K562 (cell line): ENCODE results near the gene FKBP1B. TPM values are rescaled to one million over a fixed set of nuclear protein-coding genes. Genes with fewer than 3 reads are reported as not detected.

Experiments
- ATAC-seq: fragments of 200-7000 bp; cut with Tn5 transposase; 3 replicates; pipeline ENCODE4 v1.9.1; 2020; ENCODE audit warnings: moderate library complexity
- BruUV-seq: library from RNA; stranded (reverse); fragments of 400-500 nt; replicated peaks from 2 replicates; lab custom pipeline; 2021; lab: Mats Ljungman, UMichigan
- CTCF ChIA-PET: fragments of 300-600 bp; formaldehyde crosslinking; extraction: SDS; loops from one replicate; lab custom pipeline; 2021; ENCODE audit warnings: low intra/inter-chr PET ratio; lab: Yijun Ruan, JAX
- POLR2A ChIA-PET: fragments of 300-600, 350-650 bp; sonication (Branson Sonifier 250); formaldehyde crosslinking; extraction: SDS; loops from one replicate; lab custom pipeline; 2021; ENCODE audit warnings: antibody characterized with exemption, inconsistent platforms; lab: Yijun Ruan, JAX
- DNase-seq, 4 experiments: peaks; one replicate each; pipeline versions ENCODE4 v3.0.0 to v3.0.0-alpha.2; 2011 to 2018; ENCODE audit warnings: low spot score in 3 of 4, mixed read lengths in 3 of 4; ENCODE audit errors: extremely low read depth in 1 of 4
- FAIRE-seq: peaks from 2 replicates; lab custom pipeline; 2011; peaks lifted over from hg19 to GRCh38; lab: Jason Lieb, UNC
- H2AFZ ChIP-seq: 2 replicates; pipeline ENCODE4 v1.6.0; 2011; ENCODE audit warnings: low read depth, low read length, control low read depth, inconsistent platforms
- H3K27ac ChIP-seq: fragments of 200-600 bp; 3 replicates; pipeline ENCODE4 v1.8.0; 2011; ENCODE audit warnings: low read depth, mild to moderate bottlenecking, control low read depth, inconsistent platforms, low read length, moderate library complexity, mixed read lengths; ENCODE audit errors: extremely low read depth
- H3K27me3 ChIP-seq, 2 experiments: fragments of 300-600 bp in 1 of 2; 2 replicates in 1 of 2; 3 replicates in 1 of 2; pipeline versions ENCODE4 v1.6.0 to v1.8.0; 2011; ENCODE audit warnings: inconsistent platforms in 2 of 2, low read length in 2 of 2, mild to moderate bottlenecking in 1 of 2, mixed read lengths in 1 of 2, moderate library complexity in 1 of 2; ENCODE audit not compliant: control insufficient read depth in 2 of 2, insufficient read depth in 2 of 2
- H3K36me3 ChIP-seq: fragments of 300-600 bp; 3 replicates; pipeline ENCODE4 v1.8.0; 2011; ENCODE audit warnings: mild to moderate bottlenecking, low read length, inconsistent platforms; ENCODE audit not compliant: control insufficient read depth, insufficient read depth
- H3K4me1 ChIP-seq, 2 experiments: fragments of 200-600 bp in 1 of 2; replicated peaks in 1 of 2; 2 replicates in 1 of 2; 3 replicates in 1 of 2; pipeline versions ENCODE4 v1.5.1 to v1.8.0; 2011; ENCODE audit warnings: inconsistent platforms in 2 of 2, low read length in 2 of 2, mild to moderate bottlenecking in 1 of 2, mixed read lengths in 1 of 2, moderate library complexity in 1 of 2; ENCODE audit not compliant: control insufficient read depth in 2 of 2, insufficient read depth in 2 of 2
- H3K4me2 ChIP-seq: 2 replicates; pipeline ENCODE4 v1.6.1; 2011; ENCODE audit warnings: low read length, control low read depth, inconsistent platforms, mixed read lengths; ENCODE audit not compliant: insufficient read depth
- H3K4me3 ChIP-seq: fragments of 200-600 bp; sonication (generic), shearing (Covaris generic); 2 replicates; pipeline ENCODE4 v1.5.1; 2016; ENCODE audit warnings: control low read depth, inconsistent platforms
- H3K79me2 ChIP-seq: fragments of 200-600 bp; 3 replicates; pipeline ENCODE4 v1.8.0; 2011; ENCODE audit warnings: low read length, inconsistent platforms; ENCODE audit not compliant: control insufficient read depth, insufficient read depth
- H3K9ac ChIP-seq, 2 experiments: 2 replicates each; pipeline versions ENCODE4 v1.6.0 to v1.6.1; 2011; ENCODE audit warnings: low read depth in 2 of 2, low read length in 2 of 2, control low read depth in 1 of 2, inconsistent platforms in 1 of 2, mild to moderate bottlenecking in 1 of 2, mixed read lengths in 1 of 2; ENCODE audit not compliant: insufficient read depth in 1 of 2
- H3K9me1 ChIP-seq: one replicate; pipeline ENCODE4 v1.6.0; 2011; ENCODE audit warnings: inconsistent platforms, mild to moderate bottlenecking, low read length, moderate library complexity; ENCODE audit not compliant: control insufficient read depth, insufficient read depth
- H3K9me3 ChIP-seq: replicated peaks from 2 replicates; pipeline ENCODE4 v1.5.1; 2011; ENCODE audit warnings: low read depth, low read length, inconsistent platforms; ENCODE audit not compliant: control insufficient read depth, insufficient read depth
- H4K20me1 ChIP-seq: replicated peaks from 2 replicates; pipeline ENCODE4 v1.6.1; 2011; ENCODE audit warnings: low read length, inconsistent platforms, mixed read lengths; ENCODE audit not compliant: control insufficient read depth, insufficient read depth
- CHD4 ChIP-seq: fragments of 200-600 bp; sonication (generic); IDR thresholded peaks from 3 replicates; pipeline ENCODE4 v1.6.1; 2012; ENCODE audit warnings: low read depth, mild to moderate bottlenecking, mixed read lengths, low read length, inconsistent platforms; ENCODE audit not compliant: insufficient read depth, insufficient replicate concordance, poor library complexity, severe bottlenecking
- DIDO1 ChIP-seq: fragments of 450-650 bp; IDR thresholded peaks from 2 replicates; pipeline ENCODE4 v1.6.1; 2016; ENCODE audit warnings: low read depth, missing biosample characterization, missing genetic modification characterization
- E2F5 ChIP-seq: sonication (generic); formaldehyde crosslinking; IDR thresholded peaks from 2 replicates; pipeline ENCODE4 v1.8.0; 2022; ENCODE audit warnings: mild to moderate bottlenecking, missing genetic modification reagents
- ELF1 ChIP-seq: fragments of 200-800 bp; sonication (Bioruptor generic); IDR thresholded peaks from 2 replicates; pipeline ENCODE4 v1.6.1; 2016; ENCODE audit warnings: missing genetic modification characterization, missing compliant biosample characterization
- FIP1L1 ChIP-seq: fragments of 200-400 bp; formaldehyde crosslinking; IDR thresholded peaks from 2 replicates; pipeline ENCODE4 v1.6.1; 2018; ENCODE audit warnings: mild to moderate bottlenecking, low read depth, low read length; ENCODE audit not compliant: poor library complexity, severe bottlenecking
- GATA2 ChIP-seq: sonication (generic); formaldehyde crosslinking; IDR thresholded peaks from 2 replicates; pipeline ENCODE4 v1.4.0; 2020; ENCODE audit warnings: mild to moderate bottlenecking, missing genetic modification reagents
- MCM3 ChIP-seq: fragments of 450-650 bp; IDR thresholded peaks from 2 replicates; pipeline ENCODE4 v1.6.1; 2016
- MYC ChIP-seq, 2 experiments: fragments of 250-450 bp in 1 of 2; sonication (Bioruptor Pico) in 1 of 2; IDR thresholded peaks; 2 replicates each; pipeline versions ENCODE4 v1.5.1 to v1.6.1; 2012 to 2021; ENCODE audit warnings: low read depth in 2 of 2, borderline replicate concordance in 1 of 2, improper control_type of control experiment in 1 of 2, low read length in 1 of 2, mild to moderate bottlenecking in 1 of 2, moderate library complexity in 1 of 2
- NFYB ChIP-seq: IDR thresholded peaks from 2 replicates; pipeline ENCODE4 v1.6.1; 2011; ENCODE audit warnings: mild to moderate bottlenecking, moderate library complexity; ENCODE audit not compliant: insufficient read length; ENCODE audit errors: extremely low read depth
- RBBP5 ChIP-seq: fragments of 200-600 bp; sonication (generic); IDR thresholded peaks from 2 replicates; pipeline ENCODE4 v1.6.1; 2012; ENCODE audit warnings: borderline replicate concordance, mild to moderate bottlenecking, low read length, control low read depth, inconsistent platforms; ENCODE audit not compliant: insufficient read depth, poor library complexity, severe bottlenecking
- SRSF1 ChIP-seq: fragments of 200-400 bp; formaldehyde crosslinking; IDR thresholded peaks from 2 replicates; pipeline ENCODE4 v1.6.1; 2017; ENCODE audit warnings: mild to moderate bottlenecking, low read depth, low read length, moderate library complexity
- XRCC3 ChIP-seq: fragments of 450-650 bp; IDR thresholded peaks from 2 replicates; pipeline ENCODE4 v1.6.1; 2017; ENCODE audit warnings: mild to moderate bottlenecking, moderate library complexity
- ZBTB1 ChIP-seq: sonication (generic); formaldehyde crosslinking; IDR thresholded peaks from 2 replicates; pipeline ENCODE4 v1.8.1; 2023; ENCODE audit warnings: missing genetic modification reagents, low read depth, mild to moderate bottlenecking, borderline replicate concordance
- ZBTB7A ChIP-seq: IDR thresholded peaks from 2 replicates; pipeline ENCODE4 v1.6.1; 2011; ENCODE audit warnings: low read depth, mild to moderate bottlenecking, low read length, moderate library complexity, borderline replicate concordance; ENCODE audit not compliant: control insufficient read depth
- ZNF133 ChIP-seq: fragments of 250-450 bp; sonication (Bioruptor Pico); IDR thresholded peaks from 2 replicates; pipeline ENCODE4 v1.4.0; 2020; ENCODE audit warnings: mild to moderate bottlenecking
- ZNF274 ChIP-seq: IDR thresholded peaks from 2 replicates; pipeline ENCODE4 v1.6.1; 2011; ENCODE audit warnings: low read depth, mild to moderate bottlenecking, low read length, moderate library complexity, borderline replicate concordance
- ZNF444 ChIP-seq: fragments of 250-450 bp; sonication (Bioruptor Pico); IDR thresholded peaks from 2 replicates; pipeline ENCODE4 v1.4.0; 2020; ENCODE audit warnings: mild to moderate bottlenecking, moderate library complexity
- ZNF512 ChIP-seq: IDR thresholded peaks from 2 replicates; pipeline ENCODE4 v1.6.1; 2016; ENCODE audit warnings: missing genetic modification characterization, missing compliant biosample characterization
- WGBS: fragments of 100-300 bp; shearing (Covaris generic); methylation state at CpG from one replicate; pipeline ENCODE4 v1.1.6; 2016; ENCODE audit warnings: low coverage, mixed read lengths; ENCODE audit not compliant: insufficient coverage; ENCODE audit errors: missing lambda C conversion rate; 5-methylcytosine and 5-hydroxymethylcytosine counted together
- in situ Hi-C: fragments of 300-500 bp; cut with MboI; formaldehyde crosslinking; loops from 4 replicates; pipeline ENCODE4 v1.15.0; 2018; ENCODE audit warnings: inconsistent platforms, mixed read lengths
- intact Hi-C: fragments of 100-400 bp; cut with micrococcal nuclease; formaldehyde crosslinking; loops from 2 replicates; pipeline ENCODE4 v1.14.2; 2022
- polyA plus RNA-seq, 8 experiments: library from polyadenylated mRNA; depleted of rRNA in 4 of 8; stranded (reverse) in 5 of 8; unstranded in 3 of 8; fragments of >200 nt; fragmentation: Nextera tagmentation in 2 of 8; fragmentation: Illumina TruSeq in 1 of 8; extraction: Ambion mirVana in 2 of 8; extraction: Trizol in 1 of 8; gene quantifications; 2 replicates each; pipeline versions ENCODE4 v1.2.1 to v1.2.3, GENCODE V29; 2011 to 2014; ENCODE audit warnings: inconsistent platforms in 1 of 8, missing spikeins in 1 of 8
- total RNA-seq, 7 experiments: library from RNA; depleted of rRNA in 6 of 7; stranded (reverse); fragments of >200 nt in 6 of 7; fragmentation: Illumina TruSeq in 2 of 7; extraction: Trizol in 2 of 7; gene quantifications; 2 replicates each; pipeline versions ENCODE4 v1.2.1 to v1.2.3, GENCODE V29; 2011 to 2021; ENCODE audit warnings: low replicate concordance in 1 of 7

FKBP1B gene
- total and polyA plus RNA-seq, 9 of the 15 experiments (the other 6 are each of a cell fraction or from before 2014, with no cell fraction given) = 0.58 to 9.4 (median 1.6) TPM

GRCh38 chr2:24104110-24104650 lies 54.6 kb downstream of the FKBP1B start (continued):
- TF ChIP-seq DIDO1 (tag) (no peak), E2F5 (no peak), MYC (IDR thresholded peaks at IDR 0.05; ENCODE audit: low read depth, low read length) (no peak), MYC (CRISPR knock-in tag; IDR thresholded peaks at IDR 0.05; ENCODE audit: borderline replicate concordance, low read depth) (no peak), ZNF133 (no peak), ZNF274 (no peak)
- TF ChIP-seq, all 486 proteins: peak for 0

GRCh38 chr2:24104906-24105305 lies 55.4 kb downstream of the FKBP1B start:
- no TSS peak for BruUV-seq
- Histone ChIP-seq H3K36me3 (no peaks in the 10 kb centered on the region), H3K27me3 (peaks cover 0 to 6% of the 10 kb centered on the region in 2 experiments; a peak in 1 of 5 replicates), H3K79me2 (no peaks in the 10 kb centered on the region), H3K4me2 (no peak overlapping the region), H4K20me1 (no peaks in the 10 kb centered on the region), H3K4me1 (peaks cover 0 to 4% of the 10 kb centered on the region in 2 experiments; a peak in 2 of 5 replicates), H3K9ac (0 out of 4 replicates have a peak overlapping the region, but pooled peaks of 1 of the 2 experiments have one; percentile 35), H3K9me3 (no peaks in the 10 kb centered on the region), H3K9me1 (no peaks in the 10 kb centered on the region), H3K27ac (no peak overlapping the region), H3K4me3 (no peak overlapping the region), H2AFZ (no peak overlapping the region)
- ATAC-seq (peak; percentile 65), DNase-seq (no peak), FAIRE-seq (no peak)
- in situ Hi-C loops = no loop called here
- 4% methylated on average over 4 of the region's 4 CpGs for WGBS
- intact Hi-C loops = no loop called here
- POLR2A ChIA-PET = interaction anchor here (0.6 kb wide), 1 partner anchor 1483 kb away, joined by 4 read pairs; no protein-coding TSS in a partner anchor
- CTCF ChIA-PET = no interaction called here
- no peak for TF ChIP-seq NFYB
- no peak for TF ChIP-seq ZBTB1 (CRISPR knock-in tag)
- TF ChIP-seq CHD4 = no peak
- no peak for TF ChIP-seq SRSF1
- TF ChIP-seq XRCC3 = no peak
- no peak for TF ChIP-seq GATA2 (CRISPR knock-in tag)
- TF ChIP-seq ZNF444 = no peak
- TF ChIP-seq MCM3 = no peak
- TF ChIP-seq RBBP5 = no peak
- no peak for TF ChIP-seq ZBTB7A
- no peak for TF ChIP-seq ELF1 (tag)
- TF ChIP-seq ZNF512 (tag) = no peak
- no peak for TF ChIP-seq FIP1L1
